Fibroblast of the aortic adventitia (primary cell): ENCODE results near the gene GCNT2. TPM values are rescaled to one million over a fixed set of nuclear protein-coding genes. Genes with fewer than 3 reads are reported as not detected.
"Not testable (repeated sequence)": the region's sequence is repeated elsewhere in the genome, so short reads cannot be mapped to it uniquely, and the experiment has no call there.

Experiments
- DNase-seq: peaks from one replicate; pipeline ENCODE4 v3.0.0-alpha.2; 2010; ENCODE audit warnings: low read depth
- H3K4me3 ChIP-seq: 2 replicates; pipeline ENCODE4 v1.5.1; 2011; ENCODE audit warnings: low read depth, mild to moderate bottlenecking, control low read depth, low read length, moderate library complexity
- CTCF ChIP-seq: IDR thresholded peaks from 2 replicates; pipeline ENCODE4 v1.5.1; 2011; ENCODE audit warnings: mild to moderate bottlenecking, low read length, control low read depth, inconsistent platforms; ENCODE audit not compliant: insufficient read depth
- total RNA-seq: library from RNA; depleted of rRNA; stranded (reverse); fragments of >200 nt; gene quantifications from 2 replicates; pipeline ENCODE4 v1.2.3, GENCODE V29; 2012; ENCODE audit warnings: low replicate concordance

The GCNT2 gene
- total RNA-seq, 1 donor, result 2.5 TPM

- no peak for DNase-seq
- TF ChIP-seq CTCF, result no peak
- peak overlapping the region; percentile 39 for H3K4me3 ChIP-seq
Observed at GRCh38 chr6:10658910-10659698, 138.0 kb downstream of the GCNT2 start.

- DNase-seq, result no peak
- no peak for TF ChIP-seq CTCF
- peak overlapping the region; percentile 39 for H3K4me3 ChIP-seq
Observed at GRCh38 chr6:10659699-10660348, 138.7 kb downstream of the GCNT2 start.

GRCh38 chr6:10660431-10661191 lies 139.5 kb downstream of the GCNT2 start:
- not testable (repeated sequence) for H3K4me3 ChIP-seq

GRCh38 chr6:10662207-10662606 lies 141.1 kb downstream of the GCNT2 start:
- DNase-seq, result no peak
- no peak for TF ChIP-seq CTCF
- no peak overlapping the region for H3K4me3 ChIP-seq

More at GRCh38 chr6:10660431-10661191, 139.5 kb downstream of the GCNT2 start:
- not testable (repeated sequence) for DNase-seq

GRCh38 chr6:10662742-10663141 lies 141.6 kb downstream of the GCNT2 start:
- H3K4me3 ChIP-seq, result no peak overlapping the region
- TF ChIP-seq CTCF, result no peak
- DNase-seq, result no peak

GRCh38 chr6:10665595-10665994 lies 144.4 kb downstream of the GCNT2 start:
- not testable (repeated sequence) for DNase-seq, H3K4me3 ChIP-seq

GRCh38 chr6:10668126-10668917 lies 147.2 kb downstream of the GCNT2 start:
- TF ChIP-seq CTCF, result no peak
- DNase-seq, result no peak
- no peak overlapping the region for H3K4me3 ChIP-seq
